Activated T-helper 1 cell treated with anti-CD3 and anti-CD28 coated beads, Interleukin-12 subunit alpha, Interleukin-12 subunit beta, Interleukin-2, Interleukin-4 antibody, amounts not matched to agents 30 ng/mL and 10 ng/mL and 1 ng/mL, durations not matched to agents 14 hours and 24 hours and 36 hours (primary cell): ENCODE measurements around the gene S100A11. TPM values are rescaled to one million over a fixed set of nuclear protein-coding genes. Genes with fewer than 3 reads are reported as not detected.

Experiments
- DNase-seq: peaks from one replicate; pipeline ENCODE4 v3.0.0; 2021; ENCODE audit warnings: low spot score
- H3K27ac Mint-ChIP-seq: one replicate; pipeline ENCODE4 v1.8.0; 2021; ENCODE audit warnings: mild to moderate bottlenecking, mixed read lengths
- H3K27me3 Mint-ChIP-seq: one replicate; pipeline ENCODE4 v1.8.0; 2022; ENCODE audit warnings: mild to moderate bottlenecking, moderate library complexity, mixed read lengths; ENCODE audit not compliant: insufficient read depth
- H3K36me3 Mint-ChIP-seq: one replicate; pipeline ENCODE4 v1.8.0; 2021; ENCODE audit warnings: low read depth, mixed read lengths
- H3K4me1 Mint-ChIP-seq: one replicate; pipeline ENCODE4 v1.8.0; 2021; ENCODE audit warnings: low read depth, mixed read lengths
- H3K4me3 Mint-ChIP-seq: one replicate; pipeline ENCODE4 v1.8.0; 2021; ENCODE audit warnings: mild to moderate bottlenecking, moderate library complexity, mixed read lengths
- H3K9me3 Mint-ChIP-seq: one replicate; pipeline ENCODE4 v1.8.0; 2021; ENCODE audit warnings: mixed read lengths
- intact Hi-C: fragments of 100-400 bp; cut with micrococcal nuclease; formaldehyde crosslinking; loops from one replicate; pipeline ENCODE4 v1.15.1; 2024
- total RNA-seq: library from RNA; stranded (reverse); gene quantifications from 2 replicates; pipeline ENCODE4 v1.2.3, GENCODE V29; 2022

S100A11 gene
- total RNA-seq, 1 donor from 2014 or later, result 203 TPM

GRCh38 chr1:152050886-152051675 lies 14.3 kb upstream of the S100A11 start:
- Mint-ChIP-seq H3K4me3 (no peak overlapping the region), H3K27me3 (peaks cover 29% of the 10 kb centered on the region), H3K27ac (no peak overlapping the region), H3K9me3 (no peaks in the 10 kb centered on the region), H3K36me3 (no peaks in the 10 kb centered on the region), H3K4me1 (peaks cover 41% of the 10 kb centered on the region)
- DNase-seq, result no peak
- intact Hi-C loops, result loop anchor here (5.0 kb wide), 1 partner anchor 61 kb away; no protein-coding TSS in a partner anchor

GRCh38 chr1:152049291-152050083 lies 12.7 kb upstream of the S100A11 start:
- H3K27ac Mint-ChIP-seq, result no peak overlapping the region
- H3K9me3 Mint-ChIP-seq, result no peaks in the 10 kb centered on the region
- intact Hi-C loops, result loop anchor here (5.0 kb wide), 1 partner anchor 63 kb away; no protein-coding TSS in a partner anchor
- H3K4me1 Mint-ChIP-seq, result peaks cover 41% of the 10 kb centered on the region
- no peak overlapping the region for H3K4me3 Mint-ChIP-seq
- DNase-seq, result no peak
- H3K36me3 Mint-ChIP-seq, result peaks cover 2% of the 10 kb centered on the region
- peaks cover 15% of the 10 kb centered on the region for H3K27me3 Mint-ChIP-seq

- Mint-ChIP-seq H3K27ac (peak overlapping the region; percentile 96), H3K4me1 (peaks cover 41% of the 10 kb centered on the region), H3K36me3 (peaks cover 2% of the 10 kb centered on the region), H3K4me3 (peak overlapping the region; percentile 80), H3K9me3 (no peaks in the 10 kb centered on the region), H3K27me3 (peaks cover 5% of the 10 kb centered on the region)
- no peak for DNase-seq
- intact Hi-C loops, result loop anchor here (1.0 kb wide), 1 partner anchor 11 kb away; the partner anchor contains the start of gene S100A11
Observed at GRCh38 chr1:152048416-152049009, 11.7 kb upstream of the S100A11 start.

GRCh38 chr1:152047730-152048415 lies 11.1 kb upstream of the S100A11 start:
- Mint-ChIP-seq H3K36me3 (peaks cover 2% of the 10 kb centered on the region), H3K4me1 (peaks cover 41% of the 10 kb centered on the region), H3K27ac (peak overlapping the region; percentile 96), H3K27me3 (peaks cover 3% of the 10 kb centered on the region), H3K4me3 (peak overlapping the region; percentile 80), H3K9me3 (no peaks in the 10 kb centered on the region)
- peak; percentile 83 for DNase-seq
- intact Hi-C loops, result loop anchor here (1.0 kb wide), 1 partner anchor 11 kb away; the partner anchor contains the start of gene S100A11

- H3K27me3 Mint-ChIP-seq, result peaks cover 1% of the 10 kb centered on the region
- H3K4me3 Mint-ChIP-seq, result peak overlapping the region; percentile 80
- peaks cover 2% of the 10 kb centered on the region for H3K36me3 Mint-ChIP-seq
- intact Hi-C loops, result no loop called here
- DNase-seq, result no peak
- peaks cover 36% of the 10 kb centered on the region for H3K4me1 Mint-ChIP-seq
- H3K27ac Mint-ChIP-seq, result peak overlapping the region; percentile 96
- no peaks in the 10 kb centered on the region for H3K9me3 Mint-ChIP-seq
Observed at GRCh38 chr1:152047413-152047729, 10.6 kb upstream of the S100A11 start.

GRCh38 chr1:152044386-152044785 lies 7.6 kb upstream of the S100A11 start:
- intact Hi-C loops, result no loop called here
- no peak overlapping the region for H3K27ac Mint-ChIP-seq
- peaks cover 16% of the 10 kb centered on the region for H3K4me1 Mint-ChIP-seq
- H3K27me3 Mint-ChIP-seq, result no peaks in the 10 kb centered on the region
- no peak overlapping the region for H3K4me3 Mint-ChIP-seq
- peaks cover 2% of the 10 kb centered on the region for H3K36me3 Mint-ChIP-seq
- no peaks in the 10 kb centered on the region for H3K9me3 Mint-ChIP-seq
- DNase-seq, result no peak

GRCh38 chr1:152043870-152044269 lies 7.1 kb upstream of the S100A11 start:
- peaks cover 2% of the 10 kb centered on the region for H3K36me3 Mint-ChIP-seq
- intact Hi-C loops, result no loop called here
- no peak overlapping the region for H3K4me3 Mint-ChIP-seq
- no peaks in the 10 kb centered on the region for H3K27me3 Mint-ChIP-seq
- no peaks in the 10 kb centered on the region for H3K9me3 Mint-ChIP-seq
- peaks cover 15% of the 10 kb centered on the region for H3K4me1 Mint-ChIP-seq
- no peak for DNase-seq
- no peak overlapping the region for H3K27ac Mint-ChIP-seq

GRCh38 chr1:152042030-152042429 lies 5.2 kb upstream of the S100A11 start:
- DNase-seq, result no peak
- no peaks in the 10 kb centered on the region for H3K4me1 Mint-ChIP-seq
- no peaks in the 10 kb centered on the region for H3K9me3 Mint-ChIP-seq
- no peaks in the 10 kb centered on the region for H3K27me3 Mint-ChIP-seq
- no peak overlapping the region for H3K27ac Mint-ChIP-seq
- H3K36me3 Mint-ChIP-seq, result peaks cover 2% of the 10 kb centered on the region
- intact Hi-C loops, result no loop called here
- H3K4me3 Mint-ChIP-seq, result no peak overlapping the region

GRCh38 chr1:152039886-152040285 lies 3.1 kb upstream of the S100A11 start:
- H3K9me3 Mint-ChIP-seq, result no peaks in the 10 kb centered on the region
- H3K36me3 Mint-ChIP-seq, result peaks cover 7% of the 10 kb centered on the region
- no peak overlapping the region for H3K4me3 Mint-ChIP-seq
- no peak for DNase-seq
- no peaks in the 10 kb centered on the region for H3K27me3 Mint-ChIP-seq
- H3K27ac Mint-ChIP-seq, result no peak overlapping the region
- intact Hi-C loops, result no loop called here
- peaks cover 12% of the 10 kb centered on the region for H3K4me1 Mint-ChIP-seq

- Mint-ChIP-seq H3K36me3 (peaks cover 11% of the 10 kb centered on the region), H3K4me3 (no peak overlapping the region), H3K4me1 (peaks cover 16% of the 10 kb centered on the region), H3K9me3 (no peaks in the 10 kb centered on the region), H3K27me3 (no peaks in the 10 kb centered on the region), H3K27ac (no peak overlapping the region)
- no peak for DNase-seq
- intact Hi-C loops, result no loop called here
Observed at GRCh38 chr1:152039461-152039860, 2.7 kb upstream of the S100A11 start.

- no peak for DNase-seq
- intact Hi-C loops, result no loop called here
- Mint-ChIP-seq H3K27me3 (no peaks in the 10 kb centered on the region), H3K4me1 (peaks cover 22% of the 10 kb centered on the region), H3K36me3 (peaks cover 12% of the 10 kb centered on the region), H3K9me3 (no peaks in the 10 kb centered on the region), H3K27ac (no peak overlapping the region), H3K4me3 (no peak overlapping the region)
Observed at GRCh38 chr1:152038871-152039270, 2.1 kb upstream of the S100A11 start.

GRCh38 chr1:152035539-152036266 lies 1.1 kb downstream of the S100A11 start:
- DNase-seq, result no peak
- peak overlapping the region; percentile 94 for H3K27ac Mint-ChIP-seq
- H3K9me3 Mint-ChIP-seq, result no peaks in the 10 kb centered on the region
- no peaks in the 10 kb centered on the region for H3K27me3 Mint-ChIP-seq
- H3K4me1 Mint-ChIP-seq, result peaks cover 38% of the 10 kb centered on the region
- intact Hi-C loops, result loop anchor here (1.0 to 2.0 kb wide), 2 partner anchors 41 to 94 kb away; no protein-coding TSS in a partner anchor
- H3K36me3 Mint-ChIP-seq, result peaks cover 37% of the 10 kb centered on the region
- H3K4me3 Mint-ChIP-seq, result peak overlapping the region; percentile 96
